NCI-H345 (cell line): Measurements from ENCODE around the gene TADA2A.
"Not testable (repeated sequence)": the region's sequence is repeated elsewhere in the genome, so short reads cannot be mapped to it uniquely, and the experiment has no call there.

Experiments
- DNase-seq: peaks from one replicate; lab custom pipeline; 2025; lab: John Stamatoyannopoulos, UW

Gene TADA2A

DNA sequence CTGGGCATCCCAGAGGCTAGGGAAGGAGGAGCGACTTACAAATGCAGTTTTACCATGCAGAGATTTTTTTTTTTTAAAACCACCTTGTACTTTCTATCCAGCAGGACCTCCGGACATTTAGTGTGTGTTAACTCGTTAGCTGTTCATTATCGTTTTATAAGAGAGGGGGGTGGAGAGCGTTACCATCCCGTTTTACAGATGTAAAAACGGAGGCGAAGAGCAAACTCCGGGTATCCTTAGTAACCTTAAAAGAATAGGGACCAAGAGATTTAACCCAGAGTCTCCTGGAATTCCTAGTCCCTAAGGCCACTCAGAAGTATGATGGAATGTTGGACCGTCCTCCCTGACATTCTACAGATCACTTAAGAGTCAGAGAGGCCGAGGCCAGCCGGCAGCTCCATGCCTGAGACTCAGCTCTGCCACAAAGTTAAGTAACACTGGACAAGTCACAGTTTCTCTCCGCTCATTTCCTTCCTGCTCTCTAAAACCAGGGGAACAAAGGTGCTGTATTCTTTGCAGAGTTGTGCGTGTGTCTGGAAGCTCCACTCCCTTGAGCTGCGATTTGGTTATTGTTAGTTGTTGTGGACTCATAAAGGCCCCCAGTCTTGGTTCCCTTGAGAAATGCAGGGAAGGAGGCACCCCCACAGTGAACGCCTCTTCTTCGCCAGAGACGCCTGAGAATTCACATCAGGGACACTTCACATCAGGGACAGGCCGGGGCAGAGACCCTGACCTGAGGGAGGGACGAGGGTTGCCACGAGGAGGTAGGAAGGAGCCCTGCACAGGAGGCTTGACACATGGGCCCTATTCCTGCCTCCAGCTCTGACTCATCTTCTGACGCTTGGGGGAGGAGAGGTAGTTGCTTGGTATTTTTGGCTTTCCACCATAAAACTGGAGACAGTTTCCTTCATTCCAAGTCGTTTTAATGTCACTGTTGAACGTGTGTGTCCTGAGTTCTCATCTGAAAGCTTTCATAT lies 84.2 kb downstream of the TADA2A start:
- no peak for DNase-seq

DNA sequence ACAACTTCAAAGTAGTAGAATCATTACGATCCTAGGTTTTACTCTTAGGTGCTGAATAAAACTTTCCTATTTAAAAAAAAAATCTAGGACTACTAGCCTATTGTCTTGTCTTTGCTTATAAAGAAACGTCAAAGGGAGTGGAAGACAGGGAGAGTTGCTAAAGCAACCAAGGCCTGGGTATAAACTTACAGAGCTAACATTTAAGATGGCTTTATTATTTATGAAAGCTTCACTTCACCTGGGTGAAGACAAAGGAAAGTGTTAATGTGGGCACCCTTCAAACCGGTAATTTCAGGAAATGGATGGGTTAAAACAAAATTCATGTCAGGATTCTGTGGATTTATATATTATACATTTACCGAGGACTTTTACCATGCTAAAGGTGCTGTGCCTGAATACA lies 85.5 kb downstream of the TADA2A start:
- no peak for DNase-seq

DNA sequence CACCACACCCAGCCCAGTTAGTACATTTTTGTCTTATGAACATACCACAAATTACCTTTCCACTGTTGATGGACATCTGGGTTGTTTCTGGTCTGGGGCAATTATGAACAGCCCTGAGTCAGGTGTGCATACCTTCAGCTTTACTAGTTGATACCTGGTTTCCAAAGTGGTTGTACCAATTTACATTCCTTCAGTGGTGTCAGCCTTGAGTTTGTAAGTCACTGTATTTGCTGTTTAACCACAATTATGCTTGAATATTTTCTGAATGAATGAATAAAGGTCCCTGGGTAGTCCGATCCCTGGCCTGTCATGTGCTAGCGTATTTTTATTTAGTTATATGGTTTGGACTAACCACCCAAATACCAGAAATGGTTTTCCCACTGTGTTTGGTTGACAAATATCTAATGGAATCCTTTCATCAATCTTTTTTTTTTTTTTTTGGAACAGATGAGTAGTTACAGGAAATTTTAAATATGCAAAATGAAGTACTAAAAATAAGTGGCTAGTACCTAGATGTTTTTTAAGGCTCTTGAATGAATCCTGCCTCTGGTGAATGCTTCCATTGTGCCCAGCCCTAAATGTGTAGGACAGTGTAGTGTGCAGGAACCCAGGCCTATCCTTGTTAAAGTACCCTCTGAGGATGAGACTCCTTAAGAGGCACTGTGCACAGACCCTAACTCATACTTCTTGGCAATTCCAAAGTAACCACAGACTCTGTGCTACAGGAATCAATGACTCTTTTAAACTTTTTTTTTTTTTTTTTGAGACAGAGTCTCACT lies 86.8 kb downstream of the TADA2A start:
- no peak for DNase-seq

DNA sequence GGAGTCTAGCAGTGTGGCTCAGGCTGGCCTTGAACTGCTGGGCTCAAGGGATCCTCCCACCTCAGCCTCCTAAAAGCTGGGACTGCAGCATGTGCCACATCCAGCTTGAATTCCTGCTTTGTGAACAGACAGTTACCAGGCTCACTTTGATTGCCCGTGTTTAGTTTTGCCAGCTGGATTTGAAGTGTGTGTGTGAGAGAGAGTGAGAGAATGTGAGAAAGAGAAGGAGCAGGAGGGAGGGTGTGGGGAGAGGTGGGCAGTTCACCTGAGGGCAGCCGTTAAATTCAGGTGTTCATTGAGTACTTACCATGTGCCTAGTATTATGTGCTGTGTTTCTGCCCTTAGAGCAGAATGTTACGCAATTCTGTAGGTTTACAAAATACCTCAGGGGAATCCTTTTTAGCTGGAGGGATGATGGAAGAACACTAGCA lies 87.7 kb downstream of the TADA2A start:
- no peak for DNase-seq

DNA sequence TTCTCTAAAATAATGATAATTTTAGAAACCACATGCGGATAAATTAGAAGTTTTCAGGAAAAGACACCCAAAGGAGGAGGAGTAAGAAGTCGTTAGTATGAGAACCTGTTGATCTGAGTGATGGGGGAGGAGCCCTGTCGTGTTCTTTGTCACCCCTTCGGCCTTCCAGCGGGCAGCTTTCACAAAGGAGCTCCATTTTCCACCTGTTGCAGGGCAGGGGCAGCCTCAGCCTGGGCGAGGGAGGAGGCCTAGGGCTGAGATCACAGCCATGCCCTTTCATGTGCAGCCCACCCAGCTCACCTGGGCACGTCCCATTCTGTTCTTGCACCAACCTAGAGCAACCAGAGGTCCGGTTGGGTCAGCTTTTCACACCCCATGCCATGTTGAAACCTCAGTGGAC lies 88.3 kb downstream of the TADA2A start:
- no peak for DNase-seq

DNA sequence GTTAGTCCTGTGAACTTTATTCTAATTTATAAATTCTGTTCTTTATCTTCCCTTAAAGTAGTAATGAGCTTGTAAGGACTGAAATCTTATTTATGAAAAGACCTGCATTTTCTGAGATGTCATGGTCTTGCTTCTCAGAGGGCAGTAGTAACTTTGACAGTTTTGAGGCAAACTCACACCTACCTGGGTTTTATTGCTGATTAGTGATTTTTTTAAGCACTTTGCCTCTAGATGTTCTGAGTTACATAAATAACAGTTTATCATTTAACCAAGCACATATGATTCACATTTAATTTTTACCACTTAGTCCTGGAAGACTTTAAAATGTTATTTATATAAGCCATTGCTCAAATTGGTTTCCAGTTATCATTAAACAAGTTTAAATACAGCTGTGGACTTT lies 93.7 kb downstream of the TADA2A start:
- no peak for DNase-seq

DNA sequence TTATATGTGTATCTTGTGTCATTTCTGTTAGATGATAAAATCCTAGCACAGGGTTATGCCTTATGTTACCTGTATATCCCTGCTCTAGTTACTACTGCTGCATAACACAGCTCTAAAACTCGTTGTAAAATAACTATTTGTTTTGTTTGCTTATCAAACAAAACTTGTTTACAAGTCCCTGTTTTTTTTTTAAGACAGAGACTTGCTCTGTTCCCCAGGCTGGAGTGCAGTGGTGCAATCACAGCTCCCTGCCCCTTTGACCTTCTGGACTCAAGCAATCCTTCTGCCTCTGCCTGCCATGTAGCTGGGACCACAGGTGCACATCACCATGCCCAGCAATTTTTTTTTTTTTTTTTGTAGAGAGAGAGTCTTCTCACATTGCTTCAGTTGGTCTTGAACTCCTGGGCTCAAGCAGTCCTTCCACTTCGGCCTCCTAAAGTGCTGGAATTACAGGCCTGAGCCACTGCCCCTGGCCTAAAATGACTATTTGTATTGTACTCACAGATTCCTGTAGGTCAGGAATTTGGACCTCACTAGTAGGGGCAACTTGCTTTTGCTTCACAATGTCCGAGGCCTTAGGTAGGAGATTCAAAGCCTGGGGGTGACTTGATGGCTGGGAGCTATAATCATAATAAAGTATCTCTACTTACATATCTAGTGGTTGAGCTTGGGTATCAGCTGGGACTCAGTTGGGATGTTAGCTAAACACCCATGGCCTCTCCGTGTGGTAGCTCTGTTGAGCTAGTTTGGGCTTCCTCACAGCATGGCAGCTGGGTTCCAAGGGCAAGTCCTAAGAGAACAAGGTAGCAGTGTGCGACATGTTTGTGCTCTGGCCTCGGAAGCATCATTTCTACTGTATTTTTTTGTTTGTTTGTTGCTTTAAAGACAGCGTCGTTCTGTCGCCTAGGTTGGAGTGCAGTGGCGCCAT lies 95.6 kb downstream of the TADA2A start:
- no peak for DNase-seq

DNA sequence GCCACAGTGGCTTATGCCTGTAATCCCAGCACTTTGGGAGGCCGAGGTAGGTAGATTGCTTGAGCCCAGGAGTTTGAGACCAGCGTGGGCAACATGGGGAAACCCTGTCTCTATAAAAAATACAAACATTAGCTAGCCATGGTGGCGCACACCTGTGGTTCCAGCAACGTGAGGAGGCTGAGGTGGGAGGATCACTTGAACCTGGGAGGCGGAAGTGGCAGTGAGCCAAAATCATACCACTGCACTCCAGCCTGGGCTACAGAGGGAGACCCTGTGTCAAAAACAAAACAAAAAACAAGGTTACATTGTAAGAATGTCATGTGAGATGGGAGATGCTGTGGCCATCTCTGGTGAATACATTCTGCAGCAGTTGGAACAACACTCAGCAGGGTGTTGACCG lies 96.5 kb downstream of the TADA2A start:
- no peak for DNase-seq

DNA sequence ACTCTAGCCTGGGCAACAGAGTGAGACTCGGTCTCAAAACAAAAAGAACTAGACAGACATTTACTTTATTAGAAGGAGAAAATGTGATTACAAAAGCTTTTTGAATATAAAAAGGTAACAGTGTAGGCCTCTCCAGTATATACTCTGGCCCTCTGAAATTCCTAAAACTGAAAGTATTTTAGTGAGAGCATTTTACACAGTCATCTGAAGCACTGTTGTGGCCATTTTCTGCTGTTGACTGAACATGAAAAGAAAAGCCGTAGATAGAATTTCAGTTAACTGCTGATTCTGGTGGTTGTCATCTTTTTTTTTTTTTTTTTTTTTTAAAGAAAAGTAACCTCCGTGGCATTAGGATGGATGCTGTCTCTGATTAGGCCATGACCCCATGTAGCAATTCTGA lies 98.6 kb downstream of the TADA2A start:
- no peak for DNase-seq

DNA sequence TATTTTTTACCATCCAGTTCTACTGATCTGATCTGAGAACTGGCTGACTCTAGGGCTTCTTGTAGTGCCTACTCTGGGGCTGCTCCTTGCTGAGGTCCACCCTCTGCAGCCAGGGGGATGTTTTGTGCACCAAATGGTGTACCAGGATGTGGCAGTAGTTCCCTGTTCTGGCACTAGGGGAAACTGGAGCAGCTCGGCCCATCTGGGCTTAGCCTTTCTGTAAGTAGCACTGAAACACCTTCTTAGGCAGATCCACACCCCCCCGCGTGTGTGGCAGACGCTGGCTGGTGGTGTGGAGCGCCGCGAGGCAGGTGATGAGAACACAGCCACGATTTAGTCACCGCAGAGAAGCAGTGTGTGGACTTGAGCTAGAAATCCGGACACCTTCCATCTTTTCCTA lies 100.0 kb downstream of the TADA2A start:
- no peak for DNase-seq

DNA sequence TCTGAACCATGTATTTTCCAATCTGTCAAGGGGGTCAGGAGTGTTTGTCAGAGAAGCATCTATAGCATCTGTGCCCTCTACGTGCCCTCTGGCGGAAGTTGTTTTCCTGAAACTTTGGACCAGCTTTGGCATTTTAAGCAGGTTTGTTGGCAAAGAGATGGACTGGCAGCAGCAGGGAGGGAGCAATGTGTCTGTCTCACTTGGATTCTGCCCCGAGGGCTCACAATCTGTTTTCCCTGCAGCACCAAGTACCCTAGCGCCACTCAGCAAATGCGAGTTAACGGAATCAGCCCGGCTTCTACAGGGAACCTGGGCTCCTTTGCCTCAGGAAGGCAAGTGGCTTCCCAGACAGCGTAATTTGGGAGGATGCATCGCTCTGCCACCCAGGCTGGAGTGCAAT lies 100.4 kb downstream of the TADA2A start:
- no peak for DNase-seq

DNA sequence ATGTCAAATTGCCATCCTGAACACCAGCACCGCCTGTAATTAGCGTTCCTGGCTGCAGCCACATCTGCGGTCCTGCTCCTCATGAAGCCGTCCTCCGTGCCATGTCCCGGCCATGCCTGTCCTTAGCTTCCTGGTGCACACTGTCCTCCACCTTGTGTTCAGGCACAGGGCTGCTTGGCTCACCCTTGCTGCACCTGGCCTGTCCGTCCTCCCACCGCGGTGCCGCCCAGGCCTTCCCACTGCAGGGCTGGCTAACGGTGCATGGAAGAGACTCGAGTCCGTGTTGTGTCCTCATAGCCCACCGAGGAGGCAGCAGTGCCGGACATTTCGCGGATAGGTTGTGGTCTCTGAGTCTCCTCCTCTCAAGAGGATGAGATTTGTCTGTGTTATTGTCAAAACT lies 103.4 kb downstream of the TADA2A start:
- DNase-seq, result no peak

DNA sequence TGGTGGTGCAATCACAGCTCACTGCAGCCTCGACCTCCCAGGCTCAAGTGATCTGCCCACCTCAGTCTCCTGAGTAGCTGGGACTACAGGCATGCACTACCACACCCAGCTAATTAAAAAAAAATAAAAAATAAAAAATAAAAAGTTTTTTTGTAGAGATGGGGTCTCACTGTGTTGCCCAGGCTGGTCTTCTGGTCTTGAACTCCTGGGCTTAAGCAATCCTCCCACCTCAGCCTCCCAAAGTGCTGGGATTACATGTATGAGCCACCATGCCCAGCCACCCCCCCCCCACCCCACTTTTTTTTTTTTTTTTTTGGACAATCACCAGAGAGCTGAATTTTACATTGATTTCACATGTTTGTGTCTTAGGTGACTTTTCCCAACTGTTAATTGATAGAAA lies 105.0 kb downstream of the TADA2A start:
- DNase-seq, result not testable (repeated sequence)

DNA sequence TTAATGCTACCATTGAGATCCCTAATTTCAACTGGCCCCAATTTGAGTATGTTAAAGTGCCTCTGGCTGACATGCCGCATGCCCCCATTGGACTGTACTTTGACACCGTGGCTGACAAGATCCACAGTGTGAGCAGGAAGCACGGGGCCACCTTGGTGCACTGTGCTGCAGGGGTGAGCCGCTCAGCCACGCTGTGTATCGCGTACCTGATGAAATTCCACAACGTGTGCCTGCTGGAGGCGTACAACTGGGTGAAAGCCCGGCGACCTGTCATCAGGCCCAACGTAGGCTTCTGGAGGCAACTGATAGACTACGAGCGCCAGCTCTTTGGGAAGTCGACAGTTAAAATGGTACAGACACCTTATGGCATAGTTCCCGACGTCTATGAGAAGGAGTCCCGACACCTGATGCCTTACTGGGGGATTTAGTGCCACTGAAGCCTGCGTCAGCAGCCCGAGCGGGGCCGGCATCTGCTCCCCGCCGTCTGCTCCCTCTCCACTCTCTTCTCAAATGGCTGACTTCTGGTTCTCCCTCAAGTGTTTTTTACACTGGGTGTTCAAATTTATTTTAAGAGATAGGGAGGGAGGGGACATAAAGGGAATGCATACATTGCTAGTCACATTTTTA lies 105.9 kb downstream of the TADA2A start:
- no peak for DNase-seq

DNA sequence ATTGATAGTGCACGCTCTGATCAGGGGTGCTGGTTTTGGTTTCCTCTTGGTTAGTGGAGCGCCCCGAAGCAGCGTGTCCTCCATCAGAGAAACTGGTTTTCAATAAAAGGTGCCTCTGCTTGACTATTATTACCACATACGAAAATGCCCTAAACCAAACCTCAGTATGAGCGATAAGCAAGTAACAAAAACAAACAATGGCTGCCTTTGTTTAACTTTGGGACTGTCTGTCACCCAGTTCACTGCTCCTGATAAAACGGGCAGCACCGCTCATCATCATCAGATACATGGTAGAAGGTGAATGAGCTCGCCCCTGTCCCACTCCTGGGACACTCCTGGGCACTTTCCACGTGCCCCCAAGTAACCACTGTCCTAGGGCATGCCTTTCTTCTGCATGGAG lies 107.0 kb downstream of the TADA2A start:
- DNase-seq, result no peak

DNA sequence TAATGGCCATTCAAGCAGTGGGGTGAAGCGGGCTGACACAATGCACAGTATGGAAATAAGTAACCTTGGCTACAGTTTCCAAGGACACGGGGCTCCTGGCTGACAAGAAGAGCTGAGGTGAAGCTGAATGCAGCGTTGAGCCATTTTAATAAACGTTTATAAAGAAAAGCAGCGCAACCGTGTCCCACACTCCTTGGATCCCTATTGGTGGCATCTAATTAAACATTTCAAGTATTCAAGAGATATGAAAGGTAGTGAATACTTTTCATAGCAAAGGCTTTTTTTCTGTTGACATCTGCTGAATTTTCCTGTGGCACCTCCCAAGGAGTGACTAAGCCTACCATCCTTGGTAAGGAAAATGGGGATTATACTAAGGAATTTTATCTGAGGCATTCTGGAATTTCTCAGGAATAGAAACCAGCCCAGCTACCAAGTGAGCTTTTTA lies 109.5 kb downstream of the TADA2A start:
- DNase-seq, result no peak

DNA sequence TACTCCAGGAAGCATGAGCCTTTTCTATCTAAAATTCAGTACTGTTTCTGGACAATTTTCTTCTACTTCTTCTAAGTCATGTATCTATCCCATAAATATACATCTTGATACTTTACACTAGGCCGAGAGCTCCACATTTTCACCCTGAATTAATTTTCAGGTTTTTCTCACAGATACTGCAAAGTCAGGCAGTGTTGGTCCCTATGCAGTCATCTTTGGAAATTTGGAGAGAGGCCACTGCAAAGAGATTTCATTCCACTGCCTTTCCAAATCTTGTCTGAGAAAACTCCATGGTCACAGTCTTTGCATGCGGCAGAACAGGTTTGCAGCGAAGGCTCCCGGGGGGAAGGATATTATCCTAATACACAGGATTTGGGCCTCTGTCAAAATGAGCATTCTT lies 111.2 kb downstream of the TADA2A start:
- DNase-seq, result no peak

DNA sequence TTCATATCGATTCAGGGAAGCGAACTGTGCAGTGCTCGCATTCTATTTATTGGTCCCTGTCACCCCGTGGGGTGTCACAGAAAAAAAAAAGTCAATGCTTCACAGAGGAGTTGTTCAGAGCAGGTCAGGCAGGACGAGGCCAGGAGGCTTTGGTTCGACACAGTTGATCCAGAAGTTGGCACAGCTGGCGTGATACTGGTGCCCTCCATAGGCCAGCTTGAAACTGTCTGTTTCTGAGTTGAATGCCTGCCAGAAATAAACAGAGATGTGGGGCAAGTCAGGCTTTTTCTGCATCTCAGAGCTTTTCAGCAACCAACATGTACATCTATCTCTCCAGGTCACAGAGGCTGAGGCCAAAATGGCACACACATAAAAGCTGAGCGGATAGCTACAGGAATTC lies 112.1 kb downstream of the TADA2A start:
- DNase-seq, result no peak

DNA sequence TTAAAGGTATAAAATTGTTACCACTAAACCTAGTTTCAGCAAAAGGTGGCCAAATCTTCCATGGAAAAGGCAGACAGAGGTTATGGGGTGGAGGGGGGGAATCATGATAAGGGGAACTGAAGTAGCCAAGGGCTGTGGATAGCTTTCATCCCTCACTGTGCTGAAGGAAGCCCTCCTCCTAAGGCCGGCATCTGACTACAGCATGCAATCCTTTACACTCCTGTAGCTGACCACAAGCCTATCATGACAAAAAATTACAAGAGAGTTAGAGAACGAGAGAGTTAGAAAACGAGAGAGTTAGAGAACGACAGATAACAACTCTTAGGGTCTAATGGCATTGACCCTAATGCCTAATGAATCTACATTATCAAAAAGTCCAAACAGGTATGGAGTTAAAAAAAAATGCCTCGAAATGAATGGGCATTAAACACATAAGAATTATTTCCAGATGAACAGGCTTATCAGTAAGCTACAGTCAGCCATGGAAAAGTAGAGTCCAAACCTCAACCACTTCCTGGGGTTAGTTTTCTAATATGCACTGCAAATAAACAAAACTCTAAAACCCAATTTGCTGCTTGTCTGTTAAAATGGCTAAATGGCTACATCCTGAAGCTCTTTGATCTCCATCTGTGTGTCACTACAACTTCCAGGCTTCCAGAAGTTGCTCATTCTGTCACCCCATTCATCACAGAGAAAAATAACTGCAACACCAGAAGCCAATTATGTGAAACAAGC lies 112.7 kb downstream of the TADA2A start:
- DNase-seq, result no peak

DNA sequence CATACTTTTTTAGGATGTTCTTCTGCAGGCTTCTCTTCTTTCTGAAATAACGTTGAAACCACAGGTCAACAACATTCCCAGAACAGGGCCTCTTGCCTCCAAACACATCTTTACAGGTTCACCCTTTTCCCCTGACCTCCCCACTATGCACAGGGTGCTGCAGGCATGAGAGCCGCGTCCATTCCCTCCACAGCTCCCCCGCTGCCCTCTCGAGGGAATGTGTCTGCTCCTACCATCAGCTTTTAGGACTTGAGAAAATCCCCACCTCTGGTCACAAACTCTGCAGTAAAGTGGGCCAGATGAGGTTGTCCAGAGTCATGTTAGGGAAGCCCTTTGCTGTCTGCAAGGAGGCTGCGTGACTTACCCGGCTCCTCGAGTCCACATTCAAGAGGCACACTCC lies 113.5 kb downstream of the TADA2A start:
- no peak for DNase-seq

DNA sequence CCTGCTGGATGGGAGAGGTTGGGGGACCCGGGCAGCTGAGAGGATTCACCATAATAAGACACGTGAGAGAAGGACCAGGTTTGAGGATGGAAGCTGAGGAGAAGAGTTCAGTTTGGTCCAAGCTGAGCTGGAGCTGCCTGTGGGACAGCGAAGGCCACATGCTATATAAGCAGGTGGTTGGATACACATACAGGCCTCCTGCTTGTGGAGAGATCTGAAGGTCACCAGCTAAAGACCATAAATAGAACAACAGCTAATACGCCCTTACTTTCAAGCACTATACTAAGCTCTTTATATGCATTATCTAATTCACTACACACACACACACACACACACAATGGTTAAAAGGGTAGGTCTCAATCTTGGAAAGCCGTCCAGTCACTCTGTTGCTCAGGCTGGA lies 115.1 kb downstream of the TADA2A start:
- no peak for DNase-seq
